NCI-H446 treated with DMSO at 0.1 percent for 48 hours (cell line): ENCODE data around the gene REV3L.
"Not testable (repeated sequence)": the region's sequence is repeated elsewhere in the genome, so short reads cannot be mapped to it uniquely, and the experiment has no call there.

Experiments
- DNase-seq: peaks from one replicate; lab custom pipeline; 2025; lab: John Stamatoyannopoulos, UW

Gene REV3L

GRCh38 chr6:111367393-111368088, 115.5 kb downstream of the REV3L start:
- DNase-seq = no peak

GRCh38 chr6:111361648-111362047, 121.4 kb downstream of the REV3L start:
- no peak for DNase-seq

- DNase-seq = no peak
These were observed 124.6 kb downstream of the REV3L start for GRCh38 chr6:111358454-111358853.

DNA sequence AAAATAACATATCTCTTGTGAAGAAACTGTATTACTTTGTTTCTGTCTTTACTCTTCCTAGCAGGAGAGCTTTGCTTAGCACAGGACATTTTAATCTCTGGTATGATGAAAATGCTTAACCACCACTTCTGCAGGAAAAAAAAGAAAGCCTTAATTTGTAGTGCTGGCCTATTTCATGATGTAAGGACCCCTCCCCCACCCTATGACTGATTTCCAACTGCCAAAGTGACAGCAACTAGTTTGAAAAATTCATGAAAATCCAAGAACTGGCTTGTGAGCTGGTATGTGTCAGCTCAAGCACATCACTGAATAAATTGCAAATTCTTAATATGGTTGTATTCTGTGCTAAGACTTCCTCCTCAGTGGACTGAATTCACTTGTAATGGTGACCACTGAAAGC, 125.3 kb downstream of the REV3L start:
- DNase-seq = no peak

DNA sequence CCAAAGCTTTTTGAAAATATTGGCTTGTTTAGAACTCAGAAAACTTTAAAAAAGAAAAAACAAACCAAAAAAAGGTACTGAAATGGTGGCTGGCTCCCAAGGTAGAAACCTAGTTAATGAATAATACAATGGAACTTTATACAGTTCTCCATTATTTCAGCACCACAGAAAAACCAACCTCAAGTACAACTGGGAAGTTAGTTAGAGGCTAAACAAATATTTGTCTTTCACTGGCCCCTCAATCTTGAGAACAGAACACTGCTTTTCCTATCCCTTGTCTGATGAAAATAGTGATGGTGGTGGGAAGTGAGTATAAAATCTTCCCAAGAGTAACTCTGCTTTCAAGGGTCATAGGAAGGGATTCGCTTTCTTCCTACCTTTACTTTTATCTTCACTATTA, 126.5 kb downstream of the REV3L start:
- no peak for DNase-seq

DNA sequence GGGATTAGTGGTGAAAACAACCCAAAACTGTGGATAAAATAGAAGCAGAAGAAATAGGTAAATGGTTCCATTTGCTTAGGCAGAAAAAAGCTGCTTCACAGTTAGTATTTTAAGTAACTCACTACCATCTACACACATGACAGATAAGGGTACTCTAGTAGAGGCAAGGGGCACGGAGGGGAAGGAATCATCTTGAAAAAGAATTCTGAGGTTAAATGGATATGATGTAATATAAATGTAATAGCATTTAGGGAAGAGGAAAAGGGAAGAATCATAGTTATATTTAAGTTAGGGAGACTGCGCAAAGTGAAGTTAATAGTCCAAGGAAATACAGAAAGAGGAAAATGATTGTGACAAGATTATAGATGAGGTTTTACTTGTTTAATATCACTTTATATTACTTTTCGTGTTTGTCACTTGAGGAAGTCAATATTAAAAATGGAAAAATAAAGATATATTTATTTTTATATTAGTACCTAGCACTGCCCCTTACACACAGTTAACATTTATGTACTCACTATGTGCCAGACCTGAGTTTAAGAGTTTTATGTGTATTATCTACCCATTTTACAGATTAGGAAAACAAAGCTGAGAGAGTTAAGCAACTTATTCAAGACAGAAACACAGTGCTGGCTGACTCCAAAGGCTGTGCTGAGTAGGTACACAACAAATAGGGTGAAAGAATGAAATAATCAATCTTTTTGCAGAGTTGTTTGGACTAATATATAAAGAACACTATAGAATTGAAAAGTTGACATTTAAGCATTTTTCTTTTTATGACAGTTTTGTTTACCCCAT, 128.1 kb downstream of the REV3L start:
- no peak for DNase-seq

DNA sequence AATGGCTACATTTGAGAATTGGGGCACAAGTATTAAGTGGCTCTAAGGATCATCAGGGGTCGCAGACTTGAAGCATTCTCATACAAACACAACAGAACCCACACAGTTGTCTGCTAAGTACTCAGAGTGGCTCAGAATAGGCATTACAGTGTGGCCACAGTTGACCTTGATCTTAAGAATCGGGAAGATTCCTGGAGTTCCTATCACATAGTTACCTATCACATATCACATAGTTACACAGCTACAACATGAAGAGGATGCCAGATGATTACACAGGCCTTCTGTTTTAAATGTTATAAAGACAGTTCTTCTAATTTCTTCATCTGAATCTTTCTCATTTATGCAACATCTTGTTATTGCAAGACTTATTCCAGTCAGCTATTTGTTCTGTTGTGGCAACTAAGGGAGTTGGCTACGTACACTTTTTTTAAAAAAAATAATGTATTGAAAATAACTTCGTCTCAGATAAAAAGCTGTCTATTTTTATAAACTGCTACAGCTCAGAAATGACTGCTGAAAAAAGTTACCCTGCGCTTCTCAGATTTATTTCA, 129.0 kb downstream of the REV3L start:
- DNase-seq = no peak

DNA sequence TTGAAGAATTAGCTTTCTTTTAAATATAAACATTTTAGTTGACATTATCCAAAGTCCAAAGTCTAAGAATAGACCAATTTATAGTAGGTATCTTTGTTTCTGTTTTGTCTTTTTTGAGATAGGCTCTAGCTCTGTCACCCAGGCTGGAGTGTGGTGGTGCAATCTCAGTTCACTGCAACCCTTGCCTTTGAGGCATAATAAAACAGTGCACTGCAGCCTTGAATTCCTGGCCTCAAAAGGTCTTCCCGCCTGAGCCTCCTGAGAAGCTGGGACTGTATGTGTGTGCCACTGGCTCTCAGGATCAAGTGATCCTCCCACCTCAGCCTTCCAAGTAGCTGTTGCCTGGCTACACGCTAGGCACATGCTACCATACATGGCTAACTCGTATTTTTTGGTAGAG, 135.4 kb downstream of the REV3L start:
- DNase-seq = no peak

DNA sequence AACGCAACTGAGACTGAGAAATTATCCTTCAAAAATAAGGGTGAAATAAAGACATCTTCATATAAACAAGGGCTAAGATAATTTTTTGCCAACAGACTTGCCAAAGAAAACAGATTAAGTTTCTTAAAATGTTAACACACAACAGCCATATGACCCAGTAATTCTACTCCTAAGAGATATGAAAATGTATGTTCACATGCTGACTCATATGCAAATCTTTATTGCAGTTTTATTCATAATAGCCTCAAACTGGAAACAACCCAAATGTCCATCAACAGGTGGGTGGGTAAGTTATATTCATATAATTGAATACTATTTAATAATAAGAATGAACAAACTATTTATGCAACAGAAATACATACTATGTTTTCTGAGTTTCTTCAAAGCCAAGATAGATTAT, 140.1 kb downstream of the REV3L start:
- no peak for DNase-seq

DNA sequence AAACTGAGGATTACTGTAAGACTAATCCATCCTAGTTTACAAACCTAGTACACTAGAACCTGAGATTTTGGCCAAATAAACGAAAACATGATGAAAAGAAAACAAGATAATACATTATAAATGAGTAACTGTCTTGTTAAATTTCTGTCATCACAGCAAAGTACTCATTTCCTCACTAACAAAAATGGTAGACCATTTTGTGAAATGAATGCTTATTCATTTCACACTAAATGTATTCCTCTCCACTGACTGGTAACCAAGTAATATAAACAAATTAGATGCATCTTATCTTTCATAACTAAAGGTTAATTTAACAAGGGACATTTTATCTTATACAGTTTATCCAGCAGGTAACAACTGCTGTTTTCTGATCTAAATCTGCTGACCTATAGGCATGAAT, 143.7 kb downstream of the REV3L start:
- DNase-seq = no peak

DNA sequence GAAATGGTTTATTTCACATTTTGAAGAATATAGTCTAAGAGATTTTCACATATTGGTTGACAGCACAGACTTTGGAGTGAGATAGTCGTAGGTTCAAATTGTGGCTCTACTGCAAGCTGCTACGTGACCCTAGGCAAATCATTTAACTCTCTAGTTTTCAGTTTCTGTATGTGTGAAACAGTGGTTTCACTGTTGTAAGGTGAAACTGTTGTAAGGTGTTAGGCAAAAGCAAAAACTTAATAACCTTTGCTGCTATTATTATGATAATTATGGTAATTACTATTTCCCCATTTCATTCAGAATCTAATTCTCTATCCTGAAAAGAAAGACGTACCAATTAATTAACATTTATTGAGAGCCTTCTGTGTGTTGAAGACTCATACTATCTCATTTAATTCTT, 144.2 kb downstream of the REV3L start:
- DNase-seq = no peak

DNA sequence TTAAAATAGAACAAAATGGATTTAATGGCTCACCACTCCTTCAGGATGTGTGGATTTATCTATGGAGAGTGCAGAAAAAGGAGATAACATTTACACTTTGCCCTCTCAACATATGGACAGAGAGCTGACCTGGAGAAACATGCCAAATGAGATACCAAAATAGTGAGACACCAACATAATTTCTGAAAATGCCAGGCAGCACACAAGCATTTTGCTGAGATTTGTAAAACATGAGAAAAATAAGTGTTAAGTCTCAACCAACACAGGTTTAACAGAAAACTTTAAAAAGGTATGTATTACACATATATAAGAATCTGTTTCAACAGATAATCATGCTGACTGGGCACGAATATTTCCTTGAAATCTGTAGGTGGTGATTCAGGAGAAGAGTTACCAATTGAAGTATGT, 145.2 kb downstream of the REV3L start:
- no peak for DNase-seq

- DNase-seq = no peak
These were observed 153.0 kb downstream of the REV3L start for GRCh38 chr6:111329882-111330633.

DNA sequence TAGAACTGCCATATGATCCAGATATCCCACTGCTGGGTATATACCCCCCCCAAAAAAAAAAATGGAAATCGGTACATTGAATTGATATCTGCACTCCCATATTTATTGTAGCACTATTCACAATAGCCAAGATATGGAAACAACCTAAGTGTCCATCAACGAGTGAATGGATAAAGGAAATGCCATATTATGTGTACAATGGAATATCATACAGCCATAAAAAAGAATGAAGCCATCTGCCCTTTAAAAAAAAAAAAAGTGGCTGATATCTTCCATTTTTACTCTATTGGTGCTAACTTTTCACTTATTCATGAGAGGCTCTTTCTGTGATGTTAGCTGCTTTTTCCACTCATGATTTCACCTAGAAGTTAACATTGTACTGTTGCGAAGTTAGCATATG, 156.5 kb downstream of the REV3L start:
- DNase-seq = no peak

- DNase-seq = no peak
These were observed 160.9 kb downstream of the REV3L start for GRCh38 chr6:111322145-111322544.

- DNase-seq = not testable (repeated sequence)
These were observed 175.1 kb downstream of the REV3L start for GRCh38 chr6:111307950-111308349.

- DNase-seq = no peak
These were observed 175.7 kb downstream of the REV3L start for GRCh38 chr6:111307275-111307858.

DNA sequence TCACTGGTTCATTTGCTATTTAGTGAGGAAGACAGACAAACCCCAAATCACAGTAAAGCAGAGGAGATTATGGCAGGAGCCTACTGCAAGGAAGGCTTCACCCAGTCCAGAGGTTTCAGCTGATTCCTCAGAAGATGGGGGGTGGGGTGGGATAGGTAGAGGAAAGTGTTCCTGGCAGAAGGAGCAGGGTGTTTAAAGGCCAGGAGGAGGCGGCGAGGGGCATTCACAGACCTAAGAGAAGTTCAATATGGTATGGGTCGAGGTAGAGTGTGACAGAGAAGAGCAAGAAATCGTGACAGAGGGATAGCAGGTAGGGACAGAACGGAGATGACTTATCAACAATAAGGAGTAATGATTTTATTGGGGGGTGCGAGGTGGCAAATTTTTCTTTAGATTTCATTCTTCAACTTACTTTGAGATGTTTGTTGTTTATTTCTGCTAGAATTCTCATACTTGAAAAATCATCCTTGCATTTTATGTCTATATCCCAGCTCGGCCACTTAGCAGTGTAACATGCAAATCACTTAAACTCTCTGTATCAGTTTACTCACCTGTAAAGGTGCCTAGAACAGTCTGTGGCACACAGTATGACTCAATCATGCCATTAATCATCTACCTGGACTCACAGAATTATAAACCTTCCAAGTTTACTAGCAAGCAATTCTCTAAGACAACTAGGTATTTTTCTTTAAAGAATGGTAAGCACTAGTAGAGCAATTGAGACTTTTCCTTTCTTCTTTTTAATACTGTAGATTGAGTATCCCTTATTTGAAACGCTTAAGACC, 176.7 kb downstream of the REV3L start:
- no peak for DNase-seq

DNA sequence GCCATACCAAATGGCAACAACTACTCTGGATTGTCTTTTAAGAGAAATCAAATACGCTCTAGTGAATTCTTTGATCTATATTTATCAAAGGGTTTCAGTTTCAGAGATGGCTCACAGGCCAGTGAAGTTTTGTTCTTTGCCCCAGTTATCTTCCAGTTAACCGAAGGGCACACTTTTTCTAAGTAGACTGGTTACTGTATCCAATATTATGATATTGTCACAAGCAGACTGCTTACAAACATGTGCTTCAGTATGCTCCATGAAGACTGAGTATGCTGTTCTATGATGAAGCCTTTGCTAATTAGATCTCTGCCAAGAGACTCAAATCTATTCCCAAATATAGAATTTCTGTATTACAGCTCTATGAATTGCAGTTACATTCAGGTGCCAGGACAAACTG, 181.1 kb downstream of the REV3L start:
- no peak for DNase-seq

DNA sequence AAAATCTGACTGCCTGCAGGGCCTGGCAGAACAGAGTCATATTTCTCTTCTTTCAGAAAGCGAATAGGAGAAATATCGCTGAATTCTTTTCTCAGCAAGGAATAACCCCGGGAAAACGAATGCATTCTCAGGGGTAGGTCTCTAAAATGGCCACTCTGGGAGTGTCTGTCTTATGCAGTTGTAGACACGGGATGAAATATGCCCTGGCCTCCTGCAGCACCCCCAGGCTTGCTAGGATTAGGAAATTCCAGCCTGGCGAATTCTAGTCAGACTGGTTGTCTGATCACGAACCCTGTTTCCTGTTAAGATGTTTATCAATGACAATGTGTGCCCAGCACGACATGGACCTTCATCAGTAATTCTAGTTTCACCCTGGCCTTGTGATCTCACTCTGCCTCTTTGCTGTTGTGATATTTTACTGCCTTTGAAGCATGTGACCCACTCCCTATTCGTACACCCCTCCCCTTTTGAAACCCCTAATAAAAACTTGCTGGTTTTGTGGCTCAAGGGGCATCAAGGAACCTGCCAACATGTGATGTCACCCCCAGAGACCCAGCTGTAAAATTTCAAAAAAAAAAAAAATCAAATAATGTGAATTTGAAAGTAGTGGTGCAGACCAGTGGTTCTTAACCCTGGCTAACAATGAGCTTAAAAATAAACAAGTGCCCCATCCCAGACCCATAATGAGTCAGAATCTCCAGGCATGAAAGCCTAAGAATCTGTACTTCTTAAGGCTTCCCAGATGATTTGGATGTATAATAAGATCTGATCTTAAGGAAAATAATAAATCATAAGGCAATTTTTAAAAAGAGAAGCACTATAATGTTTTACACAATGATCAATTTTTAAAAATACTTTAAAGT, 181.8 kb downstream of the REV3L start:
- DNase-seq = not testable (repeated sequence)
